Activated CD8-positive, alpha-beta T cell treated with anti-CD3 and anti-CD28 coated beads for 36 hours (primary cell): ENCODE measurements around the gene PTPRN. TPM values are rescaled to one million over a fixed set of nuclear protein-coding genes. Genes with fewer than 3 reads are reported as not detected.
A peak's percentile ranks its signal among the peaks of the same experiment; 100 is the strongest.

Experiments
- ATAC-seq: fragments of 200-7000 bp; cut with Tn5 transposase; one replicate; pipeline ENCODE4 v1.10.0; 2021; ENCODE audit warnings: mild to moderate bottlenecking, moderate library complexity
- CTCF ChIA-PET: fragments of 350-600 bp; sonication (Branson Sonifier 250); formaldehyde crosslinking; loops from one replicate; lab custom pipeline; 2021; ENCODE audit warnings: antibody characterized with exemption; lab: Charles Lee
- POLR2A ChIA-PET: fragments of 350-600 bp; sonication (Branson Sonifier 250); formaldehyde crosslinking; loops from one replicate; lab custom pipeline; 2021; ENCODE audit warnings: antibody characterized with exemption; lab: Charles Lee
- DNase-seq: peaks from one replicate; pipeline ENCODE4 v3.0.0-alpha.2; 2020
- H3K27ac Mint-ChIP-seq: one replicate; pipeline ENCODE4 v1.8.0; 2021; ENCODE audit warnings: mild to moderate bottlenecking, mixed read lengths
- H3K27me3 Mint-ChIP-seq: one replicate; pipeline ENCODE4 v1.8.0; 2021; ENCODE audit warnings: mixed read lengths
- H3K36me3 Mint-ChIP-seq: one replicate; pipeline ENCODE4 v1.8.0; 2021; ENCODE audit warnings: low read depth, mixed read lengths
- H3K4me1 Mint-ChIP-seq: one replicate; pipeline ENCODE4 v1.8.0; 2021; ENCODE audit warnings: low read depth, mixed read lengths
- H3K4me3 Mint-ChIP-seq: one replicate; pipeline ENCODE4 v1.8.0; 2021; ENCODE audit warnings: mild to moderate bottlenecking, moderate library complexity, mixed read lengths
- H3K9me3 Mint-ChIP-seq: one replicate; pipeline ENCODE4 v1.8.0; 2021; ENCODE audit warnings: mixed read lengths
- intact Hi-C: fragments of 100-400 bp; cut with micrococcal nuclease; formaldehyde crosslinking; loops from one replicate; pipeline ENCODE4 v1.10.0; 2022
- total RNA-seq, 2 experiments: library from RNA; stranded (reverse); gene quantifications; one replicate each; pipeline ENCODE4 v1.2.3, GENCODE V29; 2021
- TF ChIP-seq, protein P1 (sequence below): fragments of 200-600 bp; IDR thresholded peaks from one replicate; pipeline ENCODE4 v1.8.0; 2022; ENCODE audit warnings: antibody characterized with exemption, mild to moderate bottlenecking

The PTPRN gene
- total RNA-seq, 2 experiments from 2014 or later = 0.92 to 1.1 TPM

DNA sequence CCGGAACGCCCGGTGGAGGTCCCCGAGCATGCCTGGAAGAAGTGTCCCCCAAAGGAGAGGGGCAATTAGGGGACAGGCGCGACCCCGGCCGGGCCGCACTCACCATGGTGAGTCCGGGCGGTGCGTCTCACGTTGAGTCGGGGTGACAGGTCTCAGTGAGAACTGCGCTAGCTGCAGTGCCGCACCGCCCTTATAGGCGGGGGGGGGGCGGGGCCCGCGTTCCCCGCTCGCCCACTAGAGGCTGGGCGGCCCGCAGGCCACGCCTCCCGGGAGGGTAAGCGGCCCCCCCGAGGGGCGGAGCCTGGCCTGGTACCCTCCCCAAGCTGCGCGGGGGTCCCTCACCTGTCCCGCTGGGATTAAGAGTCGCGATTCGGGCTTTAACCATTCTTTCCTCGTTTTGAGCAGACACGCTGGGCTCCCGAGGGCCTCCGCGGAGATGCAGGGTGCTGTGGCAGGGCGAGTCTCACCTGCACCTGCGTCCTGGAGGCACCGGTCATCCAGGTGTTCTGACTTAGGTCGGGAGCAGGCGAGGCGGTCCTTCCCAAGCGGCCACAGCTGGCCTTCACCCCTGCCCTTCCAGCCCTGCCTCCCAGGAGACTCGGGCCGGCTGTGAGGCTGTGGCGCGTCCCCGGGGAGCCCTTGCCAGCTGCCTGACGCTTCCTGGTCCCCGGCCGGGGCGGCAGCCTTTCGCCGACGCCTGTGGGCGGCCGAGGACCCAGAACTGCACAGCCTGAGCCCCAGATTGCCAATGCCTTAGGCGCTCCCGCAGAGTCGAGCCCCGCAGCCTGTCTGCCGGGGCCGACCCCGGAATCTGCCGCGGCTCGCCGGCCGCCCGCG is 55.2 kb downstream of the PTPRN start, which contains the start of gene TUBA4A:
Gene TUBA4A (minus strand): TSS at position 166 of the 837 bp plus-strand sequence. CDS start 60 bp downstream, at position 106.
- ATAC-seq = peak; percentile 73
- H3K9me3 Mint-ChIP-seq = no peaks in the 10 kb centered on the region
- H3K27ac Mint-ChIP-seq = peak within 1 kb of the TSS; percentile 94
- H3K27me3 Mint-ChIP-seq = no peaks in the 10 kb centered on the region
- intact Hi-C loops = loop anchor here (2.0 kb wide), 1 partner anchor 25 kb away; the partner anchor contains the start of gene DNAJB2
- H3K36me3 Mint-ChIP-seq = peaks cover 42% of the 10 kb centered on the region
- peaks cover 46% of the 10 kb centered on the region for H3K4me1 Mint-ChIP-seq
- POLR2A ChIA-PET = interaction anchor here (0.6 to 19.2 kb wide), 17 partner anchors 9 to 356 kb away, joined by 3 to 239 read pairs (median 10); partner anchors contain the start of genes ABCB6, ANKZF1, ATG9A and CNPPD1
- CTCF ChIA-PET = interaction anchor here (0.7 to 10.1 kb wide), 11 partner anchors 9 to 133 kb away, joined by 3 to 132 read pairs (median 5); partner anchors contain the start of genes ANKZF1, ATG9A, CNPPD1 and DNAJB2
- TF ChIP-seq, protein P1, sequence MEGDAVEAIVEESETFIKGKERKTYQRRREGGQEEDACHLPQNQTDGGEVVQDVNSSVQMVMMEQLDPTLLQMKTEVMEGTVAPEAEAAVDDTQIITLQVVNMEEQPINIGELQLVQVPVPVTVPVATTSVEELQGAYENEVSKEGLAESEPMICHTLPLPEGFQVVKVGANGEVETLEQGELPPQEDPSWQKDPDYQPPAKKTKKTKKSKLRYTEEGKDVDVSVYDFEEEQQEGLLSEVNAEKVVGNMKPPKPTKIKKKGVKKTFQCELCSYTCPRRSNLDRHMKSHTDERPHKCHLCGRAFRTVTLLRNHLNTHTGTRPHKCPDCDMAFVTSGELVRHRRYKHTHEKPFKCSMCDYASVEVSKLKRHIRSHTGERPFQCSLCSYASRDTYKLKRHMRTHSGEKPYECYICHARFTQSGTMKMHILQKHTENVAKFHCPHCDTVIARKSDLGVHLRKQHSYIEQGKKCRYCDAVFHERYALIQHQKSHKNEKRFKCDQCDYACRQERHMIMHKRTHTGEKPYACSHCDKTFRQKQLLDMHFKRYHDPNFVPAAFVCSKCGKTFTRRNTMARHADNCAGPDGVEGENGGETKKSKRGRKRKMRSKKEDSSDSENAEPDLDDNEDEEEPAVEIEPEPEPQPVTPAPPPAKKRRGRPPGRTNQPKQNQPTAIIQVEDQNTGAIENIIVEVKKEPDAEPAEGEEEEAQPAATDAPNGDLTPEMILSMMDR = no peak
- peak; percentile 92 for DNase-seq
- H3K4me3 Mint-ChIP-seq = peak within 1 kb of the TSS; percentile 77

GRCh38 chr2:219252900-219253752 is 56.1 kb downstream of the PTPRN start, which contains the start of gene TUBA4B:
TSS of gene TUBA4B (plus strand) at chr2:219253243. CDS start at chr2:219253408, 165 bp downstream.
- Mint-ChIP-seq H3K9me3 (no peaks in the 10 kb centered on the region), H3K4me3 (peak within 1 kb of the TSS; percentile 77), H3K4me1 (peaks cover 54% of the 10 kb centered on the region), H3K27me3 (no peaks in the 10 kb centered on the region), H3K36me3 (peaks cover 51% of the 10 kb centered on the region), H3K27ac (peak within 1 kb of the TSS; percentile 94)
- DNase-seq = peak; percentile 70
- CTCF ChIA-PET = interaction anchor here (0.9 to 10.1 kb wide), 9 partner anchors 8 to 82 kb away, joined by 3 to 132 read pairs (median 6); partner anchors contain the start of gene DNAJB2
- peak; percentile 8 for ATAC-seq
- intact Hi-C loops = no loop called here
- POLR2A ChIA-PET = interaction anchor here (0.6 to 19.2 kb wide), 18 partner anchors 8 to 355 kb away, joined by 3 to 239 read pairs (median 6); partner anchors contain the start of genes ABCB6, ANKZF1, ATG9A and CNPPD1
- TF ChIP-seq, protein P1 = no peak

GRCh38 chr2:219252570-219252899 is 56.7 kb downstream of the PTPRN start:
- TF ChIP-seq, protein P1 = no peak
- peaks cover 56% of the 10 kb centered on the region for H3K36me3 Mint-ChIP-seq
- no peaks in the 10 kb centered on the region for H3K9me3 Mint-ChIP-seq
- no peaks in the 10 kb centered on the region for H3K27me3 Mint-ChIP-seq
- ATAC-seq (peak; percentile 0), DNase-seq (peak; percentile 69)
- H3K4me1 Mint-ChIP-seq = peaks cover 60% of the 10 kb centered on the region
- intact Hi-C loops = no loop called here
- H3K4me3 Mint-ChIP-seq = peak overlapping the region; percentile 77
- ChIA-PET POLR2A (interaction anchor here (0.6 to 19.2 kb wide), 14 partner anchors 7 to 149 kb away, joined by 3 to 239 read pairs (median 6); partner anchors contain the start of genes ABCB6, ANKZF1, ATG9A and DNAJB2), CTCF (interaction anchor here (0.9 to 10.1 kb wide), 7 partner anchors 8 to 81 kb away, joined by 3 to 132 read pairs (median 6); partner anchors contain the start of gene DNAJB2)
- peak overlapping the region; percentile 93 for H3K27ac Mint-ChIP-seq

GRCh38 chr2:219252084-219252483 is 57.1 kb downstream of the PTPRN start:
- intact Hi-C loops = no loop called here
- peak overlapping the region; percentile 93 for H3K27ac Mint-ChIP-seq

More at GRCh38 chr2:219252084-219252483, 57.1 kb downstream of the PTPRN start:
- ATAC-seq (no peak), DNase-seq (peak; percentile 55)
- POLR2A ChIA-PET = interaction anchor here (1.1 to 19.2 kb wide), 13 partner anchors 7 to 52 kb away, joined by 3 to 239 read pairs (median 6); partner anchors contain the start of genes ABCB6, ANKZF1, ATG9A and DNAJB2
- Mint-ChIP-seq H3K36me3 (peaks cover 59% of the 10 kb centered on the region), H3K4me1 (peaks cover 65% of the 10 kb centered on the region), H3K9me3 (no peaks in the 10 kb centered on the region), H3K4me3 (peak overlapping the region; percentile 77), H3K27me3 (no peaks in the 10 kb centered on the region)
- TF ChIP-seq, protein P1 = no peak
- CTCF ChIA-PET = interaction anchor here (0.9 to 10.1 kb wide), 9 partner anchors 9 to 81 kb away, joined by 3 to 132 read pairs (median 6); partner anchors contain the start of gene DNAJB2
